Neural cell (in vitro differentiated cells): ENCODE results near the gene GPBAR1. TPM values are rescaled to one million over a fixed set of nuclear protein-coding genes. Genes with fewer than 3 reads are reported as not detected.

ENCODE experiments used
- H2AFZ ChIP-seq: fragments of 200-600, 300-800 bp; sonication (generic), shearing (Covaris generic); 2 replicates; pipeline ENCODE4 v1.6.0; 2014; ENCODE audit warnings: low read depth, mild to moderate bottlenecking, antibody characterized with exemption, low read length, moderate library complexity
- H3F3A ChIP-seq: fragments of 200-600 bp; shearing (Covaris generic); 2 replicates; pipeline ENCODE4 v1.6.1; 2016; ENCODE audit warnings: mild to moderate bottlenecking, moderate library complexity, mixed read lengths, antibody characterized with exemption, low read length; ENCODE audit not compliant: insufficient read depth, poor library complexity, severe bottlenecking
- H3K27ac ChIP-seq: fragments of 200-600, 300-800 bp; sonication (generic), shearing (Covaris generic); 2 replicates; pipeline ENCODE4 v1.5.1; 2014; ENCODE audit warnings: mild to moderate bottlenecking, low read length, moderate library complexity
- H3K27me3 ChIP-seq: fragments of 300-800, 200-600 bp; sonication (generic), shearing (Covaris generic); 2 replicates; pipeline ENCODE4 v1.6.0; 2014; ENCODE audit warnings: mild to moderate bottlenecking, low read depth, low read length, moderate library complexity; ENCODE audit not compliant: insufficient read depth
- H3K36me3 ChIP-seq: fragments of 300-800, 200-600 bp; sonication (generic), shearing (Covaris generic); 2 replicates; pipeline ENCODE4 v1.5.1; 2014; ENCODE audit warnings: mild to moderate bottlenecking, antibody characterized with exemption, low read length, moderate library complexity; ENCODE audit not compliant: insufficient read depth
- H3K4me2 ChIP-seq: fragments of 300-800, 200-600 bp; sonication (generic), shearing (Covaris generic); 2 replicates; pipeline ENCODE4 v1.6.0; 2014; ENCODE audit warnings: mild to moderate bottlenecking, low read length
- H3K4me3 ChIP-seq: fragments of 300-800, 200-600 bp; sonication (generic), shearing (Covaris generic); 2 replicates; pipeline ENCODE4 v1.5.1; 2014; ENCODE audit warnings: mild to moderate bottlenecking, low read length, moderate library complexity
- H3K79me2 ChIP-seq: fragments of 200-600 bp; shearing (Covaris generic); replicated peaks from 2 replicates; pipeline ENCODE4 v1.6.0; 2014; ENCODE audit warnings: mild to moderate bottlenecking, low read length, moderate library complexity; ENCODE audit not compliant: insufficient read depth
- H3K9ac ChIP-seq: fragments of 300-800, 200-600 bp; sonication (generic), shearing (Covaris generic); 2 replicates; pipeline ENCODE4 v1.6.1; 2016; ENCODE audit warnings: mild to moderate bottlenecking, low read length, mixed read lengths
- H3K9me2 ChIP-seq: fragments of 200-600 bp; shearing (Covaris generic); 2 replicates; pipeline ENCODE4 v1.6.1; 2016; ENCODE audit warnings: mild to moderate bottlenecking, low read length, mixed read lengths; ENCODE audit not compliant: insufficient read depth
- H3K9me3 ChIP-seq: fragments of 200-600, 300-800 bp; sonication (generic), shearing (Covaris generic); 2 replicates; pipeline ENCODE4 v1.6.1; 2016; ENCODE audit warnings: mild to moderate bottlenecking, mixed run types, low read length, moderate library complexity, mixed read lengths
- H4K20me1 ChIP-seq: fragments of 200-600 bp; shearing (Covaris generic); 2 replicates; pipeline ENCODE4 v1.6.1; 2016; ENCODE audit warnings: mild to moderate bottlenecking, mixed run types; ENCODE audit not compliant: insufficient read depth
- CTCF ChIP-seq: fragments of 450-650 bp; IDR thresholded peaks from 2 replicates; pipeline ENCODE4 v1.5.1; 2014; ENCODE audit warnings: antibody characterized with exemption, mild to moderate bottlenecking, moderate library complexity; ENCODE audit not compliant: poor library complexity, severe bottlenecking
- EP300 ChIP-seq: fragments of 450-650 bp; conservative IDR thresholded peaks from 2 replicates; pipeline ENCODE4 v1.6.1; 2014; ENCODE audit warnings: antibody characterized with exemption, mild to moderate bottlenecking, moderate library complexity; ENCODE audit not compliant: poor library complexity, severe bottlenecking
- EZH2 ChIP-seq: fragments of 200-600, 300-800 bp; shearing (Covaris generic), sonication (generic); IDR thresholded peaks from 2 replicates; pipeline ENCODE4 v1.6.1; 2014; ENCODE audit warnings: antibody characterized with exemption, low read length, borderline replicate concordance, mild to moderate bottlenecking; ENCODE audit not compliant: insufficient read depth, poor library complexity, severe bottlenecking
- MXI1 ChIP-seq: fragments of 450-650 bp; conservative IDR thresholded peaks from 2 replicates; pipeline ENCODE4 v1.6.1; 2014; ENCODE audit warnings: antibody characterized with exemption, mild to moderate bottlenecking; ENCODE audit not compliant: poor library complexity, severe bottlenecking
- POLR2AphosphoS5 ChIP-seq: IDR thresholded peaks from 2 replicates; pipeline ENCODE4 v1.6.1; 2012
- RAD21 ChIP-seq: fragments of 450-650 bp; conservative IDR thresholded peaks from 2 replicates; pipeline ENCODE4 v1.6.1; 2014; ENCODE audit warnings: antibody characterized with exemption, mild to moderate bottlenecking, moderate library complexity
- REST ChIP-seq: IDR thresholded peaks from 2 replicates; pipeline ENCODE4 v1.6.1; 2012; ENCODE audit warnings: borderline replicate concordance
- SMC3 ChIP-seq: fragments of 450-650 bp; conservative IDR thresholded peaks from 2 replicates; pipeline ENCODE4 v1.6.1; 2014; ENCODE audit warnings: antibody characterized with exemption, mild to moderate bottlenecking, moderate library complexity; ENCODE audit not compliant: poor library complexity
- TAF1 ChIP-seq: IDR thresholded peaks from 2 replicates; pipeline ENCODE4 v1.6.1; 2012; ENCODE audit warnings: low read depth
- polyA plus RNA-seq: library from polyadenylated mRNA; depleted of rRNA; stranded (reverse); fragments of >200 nt; gene quantifications from 2 replicates; pipeline ENCODE4 v1.2.3, GENCODE V29; 2014

Gene GPBAR1
- polyA plus RNA-seq, 1 donor from 2014 or later, result not detected

- Histone ChIP-seq H3K27me3 (no peaks in the 10 kb centered on the region), H3K9me3 (no peaks in the 10 kb centered on the region), H4K20me1 (no peaks in the 10 kb centered on the region), H3K27ac (no peak overlapping the region), H2AFZ (no peak overlapping the region), H3F3A (no peaks in the 10 kb centered on the region), H3K9me2 (no peaks in the 10 kb centered on the region), H3K36me3 (no peaks in the 10 kb centered on the region), H3K79me2 (no peaks in the 10 kb centered on the region), H3K4me3 (no peak overlapping the region), H3K9ac (no peak overlapping the region), H3K4me2 (no peak overlapping the region)
- TF ChIP-seq CTCF, result no peak
- TF ChIP-seq REST, result no peak
- TF ChIP-seq MXI1, result no peak
Observed at GRCh38 chr2:218278531-218279360, 17.9 kb downstream of the GPBAR1 start.

GRCh38 chr2:218280260-218280870, 19.6 kb downstream of the GPBAR1 start:
- no peak overlapping the region for H3K27ac ChIP-seq
- H3K27me3 ChIP-seq, result no peaks in the 10 kb centered on the region
- H4K20me1 ChIP-seq, result no peaks in the 10 kb centered on the region
- TF ChIP-seq CTCF (no peak), POLR2AphosphoS5 (no peak), EZH2 (no peak), RAD21 (no peak), SMC3 (no peak), REST (no peak), EP300 (no peak), MXI1 (no peak), TAF1 (no peak)
- no peaks in the 10 kb centered on the region for H3K79me2 ChIP-seq
- no peak overlapping the region for H2AFZ ChIP-seq
- H3K9me2 ChIP-seq, result no peaks in the 10 kb centered on the region
- H3F3A ChIP-seq, result no peaks in the 10 kb centered on the region
- no peaks in the 10 kb centered on the region for H3K9me3 ChIP-seq
- H3K36me3 ChIP-seq, result no peaks in the 10 kb centered on the region
- no peak overlapping the region for H3K9ac ChIP-seq
- no peak overlapping the region for H3K4me2 ChIP-seq
- no peak overlapping the region for H3K4me3 ChIP-seq
